Measurements from ENCODE around the gene POLR1E.
"Not testable (repeated sequence)": the region's sequence is repeated elsewhere in the genome, so short reads cannot be mapped to it uniquely, and the experiment has no call there.

GRCh38 chr9:37514415-37514814 is 28.7 kb downstream of the POLR1E start:
- TF ChIP-seq EP300, CTCF, POLR2A (IDR thresholded peaks at IDR 0.05): not testable (repeated sequence)

Measured in stomach (tissue), 4 donors.